Ishikawa (cell line): ENCODE results near the gene ZFYVE9.

Experiments
- EP300 ChIP-seq: IDR thresholded peaks from 2 replicates; pipeline ENCODE4 v1.6.1; 2012; ENCODE audit warnings: borderline replicate concordance
- REST ChIP-seq: IDR thresholded peaks from 2 replicates; pipeline ENCODE4 v1.6.1; 2012; ENCODE audit warnings: low read depth, mild to moderate bottlenecking
- TEAD4 ChIP-seq: IDR thresholded peaks from 2 replicates; pipeline ENCODE4 v1.6.1; 2012

DNA sequence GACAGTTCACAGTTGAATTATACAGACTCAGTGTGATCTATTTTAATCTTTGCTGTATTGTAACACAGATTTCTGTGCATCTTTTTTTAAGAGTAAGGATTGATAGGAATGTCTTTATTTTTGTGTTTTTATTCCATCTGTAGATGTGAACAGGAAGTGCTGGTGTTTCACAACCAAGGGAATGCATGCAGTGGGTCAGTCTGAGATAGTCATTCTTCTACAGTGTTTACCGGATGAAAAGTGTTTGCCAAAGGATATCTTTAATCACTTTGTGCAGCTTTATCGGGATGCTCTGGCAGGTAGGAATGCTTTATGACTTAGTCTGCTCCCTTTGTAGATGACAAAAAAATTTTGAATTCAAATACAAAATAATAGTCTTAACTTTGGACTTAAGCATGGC, 139.6 kb downstream of the ZFYVE9 start:
- TF ChIP-seq REST (no peak), EP300 (no peak), TEAD4 (no peak)
